IPS-18a (cell line): Measurements from ENCODE around the gene OTULIN.

Experiments
- H3K27ac ChIP-seq: one replicate; pipeline ENCODE4 v1.5.1; 2013; ENCODE audit warnings: low read length
- H3K27me3 ChIP-seq: one replicate; pipeline ENCODE4 v1.6.1; 2013; ENCODE audit warnings: mild to moderate bottlenecking, low read length; ENCODE audit not compliant: control insufficient read depth, insufficient read depth
- H3K36me3 ChIP-seq: one replicate; pipeline ENCODE4 v1.6.1; 2013; ENCODE audit warnings: low read depth, low read length; ENCODE audit not compliant: control insufficient read depth
- H3K4me1 ChIP-seq: one replicate; pipeline ENCODE4 v1.6.1; 2013; ENCODE audit warnings: low read depth, low read length; ENCODE audit not compliant: control insufficient read depth
- H3K4me3 ChIP-seq: one replicate; pipeline ENCODE4 v1.5.1; 2013; ENCODE audit warnings: low read length
- H3K9ac ChIP-seq: one replicate; pipeline ENCODE4 v1.6.1; 2013; ENCODE audit warnings: mild to moderate bottlenecking, low read length, moderate library complexity
- H3K9me3 ChIP-seq: one replicate; pipeline ENCODE4 v1.6.1; 2013; ENCODE audit warnings: low read depth, low read length; ENCODE audit not compliant: control insufficient read depth

OTULIN gene

GRCh38 chr5:14699807-14700400, 35.4 kb downstream of the OTULIN start:
- Histone ChIP-seq H3K9ac (no peak overlapping the region), H3K4me3 (no peak overlapping the region), H3K27ac (no peak overlapping the region), H3K27me3 (no peaks in the 10 kb centered on the region), H3K36me3 (peaks cover 5% of the 10 kb centered on the region), H3K9me3 (no peaks in the 10 kb centered on the region), H3K4me1 (peaks cover 11% of the 10 kb centered on the region)

GRCh38 chr5:14700478-14701436, 36.2 kb downstream of the OTULIN start:
- Histone ChIP-seq H3K4me3 (no peak overlapping the region), H3K9me3 (no peaks in the 10 kb centered on the region), H3K36me3 (peaks cover 7% of the 10 kb centered on the region), H3K27me3 (no peaks in the 10 kb centered on the region), H3K4me1 (peaks cover 7% of the 10 kb centered on the region), H3K27ac (no peak overlapping the region), H3K9ac (no peak overlapping the region)

DNA sequence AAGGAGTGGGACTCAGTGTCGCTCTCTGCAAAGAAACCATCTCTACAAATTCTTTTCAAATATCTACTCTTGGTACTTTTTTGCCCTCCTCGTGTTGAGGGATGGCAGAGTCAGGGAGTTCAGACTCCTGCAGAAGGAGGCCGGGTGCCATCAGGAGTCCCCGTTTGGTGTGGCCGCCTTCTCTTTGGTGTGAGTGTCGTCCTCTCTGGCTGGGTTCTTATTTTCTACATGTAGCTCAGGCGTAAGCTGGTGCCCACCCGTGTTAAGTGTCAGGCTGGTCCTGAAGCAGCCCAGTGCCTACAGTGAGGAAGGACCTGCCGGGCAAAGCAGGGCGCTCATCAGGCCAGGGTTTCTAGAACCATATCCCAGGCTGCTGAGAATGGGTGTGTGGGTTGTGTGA, 37.0 kb downstream of the OTULIN start:
- H3K9ac ChIP-seq = no peak overlapping the region
- H3K36me3 ChIP-seq = peaks cover 8% of the 10 kb centered on the region
- no peak overlapping the region for H3K4me3 ChIP-seq
- H3K27ac ChIP-seq = no peak overlapping the region
- no peaks in the 10 kb centered on the region for H3K9me3 ChIP-seq
- H3K4me1 ChIP-seq = no peaks in the 10 kb centered on the region
- no peaks in the 10 kb centered on the region for H3K27me3 ChIP-seq

- H3K9me3 ChIP-seq = no peaks in the 10 kb centered on the region
- H3K36me3 ChIP-seq = peaks cover 8% of the 10 kb centered on the region
- no peak overlapping the region for H3K27ac ChIP-seq
- no peaks in the 10 kb centered on the region for H3K27me3 ChIP-seq
- H3K9ac ChIP-seq = no peak overlapping the region
- no peaks in the 10 kb centered on the region for H3K4me1 ChIP-seq
- H3K4me3 ChIP-seq = no peak overlapping the region
Observed at GRCh38 chr5:14702238-14702839, 37.8 kb downstream of the OTULIN start.

GRCh38 chr5:14705556-14705955, 41.0 kb downstream of the OTULIN start:
- H3K9me3 ChIP-seq = no peaks in the 10 kb centered on the region
- no peak overlapping the region for H3K27ac ChIP-seq
- H3K27me3 ChIP-seq = no peaks in the 10 kb centered on the region
- no peak overlapping the region for H3K4me3 ChIP-seq
- no peaks in the 10 kb centered on the region for H3K4me1 ChIP-seq
- H3K9ac ChIP-seq = no peak overlapping the region
- peaks cover 4% of the 10 kb centered on the region for H3K36me3 ChIP-seq

GRCh38 chr5:14706615-14707021, 42.1 kb downstream of the OTULIN start:
- H3K27me3 ChIP-seq = no peaks in the 10 kb centered on the region
- no peak overlapping the region for H3K4me3 ChIP-seq
- H3K9ac ChIP-seq = no peak overlapping the region
- H3K27ac ChIP-seq = no peak overlapping the region
- no peaks in the 10 kb centered on the region for H3K9me3 ChIP-seq
- peaks cover 4% of the 10 kb centered on the region for H3K36me3 ChIP-seq
- H3K4me1 ChIP-seq = no peaks in the 10 kb centered on the region

DNA sequence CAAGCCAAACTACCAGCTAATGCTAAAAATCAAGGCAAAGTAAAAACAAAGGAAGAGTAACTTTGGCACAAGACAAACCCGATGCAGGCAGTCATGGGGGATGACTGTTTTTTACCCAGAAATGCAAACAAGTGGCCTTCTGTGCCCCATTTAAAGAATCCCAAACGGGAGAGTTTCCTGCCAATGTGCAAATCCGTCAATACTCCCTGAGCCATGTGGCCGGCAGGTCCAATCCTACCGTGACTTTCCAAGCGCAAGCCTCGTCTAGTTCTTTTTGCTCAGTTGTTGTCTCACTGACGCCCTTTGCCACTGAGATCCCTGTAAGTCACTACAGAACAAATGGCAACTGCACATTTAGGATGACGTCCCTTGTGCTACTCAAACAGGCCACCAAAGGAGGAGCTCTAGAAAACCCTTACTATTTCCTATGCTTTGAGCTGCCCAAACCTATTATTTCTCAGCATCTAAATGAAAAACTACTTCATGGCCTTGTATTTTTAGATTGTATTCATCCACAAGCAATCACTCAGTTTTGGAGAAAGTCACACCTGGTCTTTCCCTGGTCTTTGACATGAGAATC, 43.4 kb downstream of the OTULIN start:
- Histone ChIP-seq H3K9ac (no peak overlapping the region), H3K4me3 (no peak overlapping the region), H3K9me3 (no peaks in the 10 kb centered on the region), H3K27ac (no peak overlapping the region), H3K4me1 (no peaks in the 10 kb centered on the region), H3K36me3 (peaks cover 4% of the 10 kb centered on the region), H3K27me3 (no peaks in the 10 kb centered on the region)

- no peaks in the 10 kb centered on the region for H3K27me3 ChIP-seq
- H3K9me3 ChIP-seq = no peaks in the 10 kb centered on the region
- no peak overlapping the region for H3K9ac ChIP-seq
- no peak overlapping the region for H3K4me3 ChIP-seq
- H3K27ac ChIP-seq = no peak overlapping the region
- no peaks in the 10 kb centered on the region for H3K4me1 ChIP-seq
- H3K36me3 ChIP-seq = peaks cover 4% of the 10 kb centered on the region
Observed at GRCh38 chr5:14708551-14708950, 44.0 kb downstream of the OTULIN start.

- H3K27me3 ChIP-seq = no peaks in the 10 kb centered on the region
- no peaks in the 10 kb centered on the region for H3K4me1 ChIP-seq
- no peaks in the 10 kb centered on the region for H3K9me3 ChIP-seq
- no peak overlapping the region for H3K9ac ChIP-seq
- no peak overlapping the region for H3K4me3 ChIP-seq
- H3K27ac ChIP-seq = no peak overlapping the region
- peaks cover 4% of the 10 kb centered on the region for H3K36me3 ChIP-seq
Observed at GRCh38 chr5:14710313-14710994, 45.9 kb downstream of the OTULIN start.

DNA sequence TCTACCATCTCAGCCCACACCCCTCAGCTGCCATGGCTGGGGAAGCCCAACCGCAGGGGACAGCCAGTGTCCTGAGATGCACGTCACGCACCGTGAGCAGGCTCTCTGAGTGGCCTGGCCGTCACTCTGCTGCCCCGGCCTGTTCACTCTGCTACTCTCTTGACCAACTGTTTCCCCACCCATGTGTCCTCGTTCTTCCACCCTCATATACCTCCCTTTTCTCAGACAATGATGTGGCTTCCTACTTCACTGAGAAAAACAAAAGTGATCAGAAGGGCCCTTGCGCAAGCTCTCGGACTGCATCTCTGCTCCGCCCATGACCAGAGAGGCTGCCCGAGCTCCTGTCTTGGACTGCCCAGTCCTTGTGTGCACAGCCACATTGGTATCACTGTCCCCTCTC, 47.6 kb downstream of the OTULIN start:
- no peaks in the 10 kb centered on the region for H3K4me1 ChIP-seq
- no peaks in the 10 kb centered on the region for H3K27me3 ChIP-seq
- H3K27ac ChIP-seq = no peak overlapping the region
- H3K4me3 ChIP-seq = no peak overlapping the region
- H3K36me3 ChIP-seq = no peaks in the 10 kb centered on the region
- no peaks in the 10 kb centered on the region for H3K9me3 ChIP-seq
- no peak overlapping the region for H3K9ac ChIP-seq

- no peaks in the 10 kb centered on the region for H3K36me3 ChIP-seq
- no peak overlapping the region for H3K9ac ChIP-seq
Observed at GRCh38 chr5:14712666-14713065, 48.1 kb downstream of the OTULIN start.

More at GRCh38 chr5:14712666-14713065, 48.1 kb downstream of the OTULIN start:
- no peaks in the 10 kb centered on the region for H3K27me3 ChIP-seq
- no peak overlapping the region for H3K4me3 ChIP-seq
- no peak overlapping the region for H3K27ac ChIP-seq
- H3K9me3 ChIP-seq = no peaks in the 10 kb centered on the region
- no peaks in the 10 kb centered on the region for H3K4me1 ChIP-seq
